GM18526 (cell line): ENCODE measurements around the gene ZNF490.
A peak's percentile ranks its signal among the peaks of the same experiment; 100 is the strongest.

ENCODE experiments used
- POLR2A ChIP-seq: IDR thresholded peaks from 3 replicates; pipeline ENCODE4 v1.6.1; 2011; ENCODE audit not compliant: insufficient read length; ENCODE audit errors: extremely low read depth

The ZNF490 gene

DNA sequence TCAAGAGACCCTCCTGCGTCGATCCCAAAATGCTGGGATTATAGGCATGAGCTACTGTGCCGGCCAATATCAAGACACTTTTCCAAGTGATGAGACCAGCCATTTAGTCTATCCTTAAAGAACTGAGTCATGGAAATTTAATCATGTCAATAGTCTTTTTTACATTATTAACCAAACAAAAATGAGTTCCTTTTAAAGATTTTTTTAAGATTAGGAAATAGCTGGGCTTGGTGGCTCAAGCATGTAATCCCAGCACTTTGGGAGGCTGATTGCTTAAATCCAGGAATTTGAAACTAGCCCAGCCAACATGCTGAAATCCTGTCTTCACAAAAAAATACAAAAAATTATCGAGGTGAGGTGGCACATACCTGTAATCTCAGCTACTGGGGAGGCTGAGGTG lies 42.7 kb downstream of the ZNF490 start:
- no peak for TF ChIP-seq POLR2A

DNA sequence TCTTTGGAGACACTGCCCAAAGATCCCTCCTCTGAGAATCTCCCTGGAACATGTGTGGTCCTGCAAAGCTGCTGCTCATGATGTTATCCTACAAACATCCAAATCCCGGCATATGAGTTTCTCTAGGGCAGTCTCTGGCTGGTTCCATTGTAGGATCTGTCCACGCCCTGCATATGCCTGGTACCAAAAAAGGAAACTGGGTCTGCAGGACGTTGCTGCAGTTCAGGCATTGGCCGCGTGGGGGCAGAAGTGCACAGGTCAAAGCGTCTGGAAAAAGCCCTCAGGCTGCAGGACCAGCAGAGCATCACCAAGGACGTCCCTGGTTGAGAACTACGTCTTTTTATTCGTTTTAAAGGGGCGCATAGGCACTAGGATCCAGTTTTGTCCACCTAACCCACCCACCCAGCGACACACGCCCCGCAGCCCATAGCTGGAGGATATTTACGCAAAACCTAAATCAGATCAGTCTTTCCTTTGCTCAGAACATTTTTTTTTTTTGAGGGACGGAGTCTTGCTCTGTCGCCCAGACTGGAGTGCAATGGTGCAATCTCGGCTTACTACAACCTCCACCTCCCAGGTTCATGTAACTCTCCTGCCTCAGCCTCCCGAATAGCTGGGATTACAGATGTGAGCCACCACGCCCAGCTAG lies 46.5 kb downstream of the ZNF490 start:
- TF ChIP-seq POLR2A, result no peak

DNA sequence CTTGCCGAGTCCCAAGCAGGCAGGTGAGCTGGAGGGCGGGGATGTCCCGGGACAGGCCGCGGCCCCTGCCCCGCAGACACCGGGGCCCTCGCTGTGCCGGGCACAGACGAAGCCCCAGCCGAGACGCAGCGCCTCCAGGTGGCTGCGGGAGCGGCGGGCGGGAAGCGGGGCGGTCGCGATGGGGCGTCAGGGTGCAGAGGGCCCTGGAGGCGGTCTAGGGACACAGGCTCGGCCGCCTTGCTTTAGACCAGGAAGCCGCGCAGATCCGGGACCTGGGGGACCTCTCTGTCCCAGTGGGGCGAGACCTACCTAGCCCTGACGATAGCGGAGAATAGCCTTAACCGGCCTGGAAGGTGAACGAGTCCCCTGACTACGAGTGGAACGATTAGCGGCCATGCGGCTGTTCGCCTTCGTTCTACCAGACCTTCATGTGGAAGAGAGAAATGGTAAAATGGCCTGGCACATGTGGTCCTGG lies 55.1 kb downstream of the ZNF490 start:
- TF ChIP-seq POLR2A, result no peak

DNA sequence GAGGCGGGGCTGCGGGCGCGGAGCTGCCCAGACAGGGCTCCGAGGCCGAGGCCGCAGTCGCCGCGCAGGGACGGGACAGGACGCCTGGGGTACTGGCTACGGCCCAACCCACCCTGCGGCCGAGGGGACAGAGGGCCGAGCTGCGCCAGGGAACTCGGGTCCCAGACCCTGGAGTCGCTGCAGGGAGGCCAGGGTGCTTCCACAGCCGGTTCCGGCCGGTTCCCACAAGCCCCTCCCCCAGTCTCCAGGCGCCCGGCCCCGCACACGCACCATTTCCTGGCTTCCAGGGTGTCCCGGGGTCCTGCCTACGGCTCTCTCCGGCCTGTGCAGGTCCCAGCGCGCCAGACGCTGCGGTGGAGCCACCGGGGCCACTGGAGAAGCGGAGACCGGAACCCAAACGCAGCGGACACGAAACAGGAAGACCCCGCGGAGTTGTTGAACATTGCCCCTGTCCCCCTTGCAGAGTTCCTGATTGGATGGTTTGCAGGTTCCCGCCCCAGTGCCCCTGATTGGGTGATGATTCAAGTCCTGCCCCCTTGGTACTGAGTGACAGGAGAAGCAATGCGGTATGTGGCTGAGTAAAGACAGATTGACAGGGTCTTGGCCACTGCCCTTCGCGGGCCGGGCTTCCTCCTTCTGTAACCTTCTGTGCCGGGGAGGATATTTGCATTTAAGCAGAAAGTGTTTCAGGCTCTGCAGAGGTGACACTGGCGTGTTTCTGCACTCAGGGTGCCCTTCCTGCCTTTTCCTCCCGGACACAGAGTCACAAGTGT lies 59.4 kb downstream of the ZNF490 start, which contains the start of gene ZNF564:
Gene ZNF564 (minus strand): TSS at position 423 of the 773 bp plus-strand sequence. CDS start 150 bp downstream, at position 273.
- TF ChIP-seq POLR2A, result peak; percentile 94

DNA sequence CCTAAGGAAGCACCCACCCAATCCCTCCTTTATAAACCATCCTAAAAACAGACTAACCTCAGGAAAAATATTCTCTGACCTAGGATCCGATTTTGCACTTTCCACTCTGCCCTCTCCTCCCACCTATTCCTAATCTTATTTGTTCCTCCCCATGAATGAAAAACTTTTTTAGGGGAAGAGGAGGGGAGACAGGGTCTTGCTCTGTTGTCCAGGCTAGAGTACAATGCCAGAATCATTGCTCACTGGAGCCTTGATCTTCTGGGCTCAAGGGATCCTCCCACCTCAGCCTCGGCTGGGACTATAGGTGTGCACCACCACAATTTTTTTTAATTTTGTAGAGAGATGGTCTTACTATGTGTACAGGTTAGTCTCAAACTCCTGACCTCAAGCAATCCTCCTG lies 63.7 kb downstream of the ZNF490 start:
- TF ChIP-seq POLR2A, result no peak

DNA sequence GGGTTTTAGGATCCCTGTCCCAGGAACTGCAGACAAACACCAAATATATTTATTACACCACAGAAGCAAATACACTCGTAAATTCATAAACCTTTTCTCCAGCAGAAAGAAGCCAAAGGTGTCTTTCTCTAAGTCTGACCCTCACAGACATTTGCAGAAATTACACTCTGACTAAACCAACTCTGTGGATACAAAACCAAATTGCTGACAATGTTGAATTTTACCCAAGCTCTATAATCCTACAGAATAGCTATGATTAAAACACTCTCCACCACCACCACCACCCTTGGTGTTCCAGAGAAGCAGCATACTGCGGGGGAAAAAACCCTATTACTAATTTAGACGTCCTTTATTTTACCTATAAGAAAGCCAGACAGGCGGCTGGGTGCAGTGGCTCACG lies 64.5 kb downstream of the ZNF490 start:
- no peak for TF ChIP-seq POLR2A

DNA sequence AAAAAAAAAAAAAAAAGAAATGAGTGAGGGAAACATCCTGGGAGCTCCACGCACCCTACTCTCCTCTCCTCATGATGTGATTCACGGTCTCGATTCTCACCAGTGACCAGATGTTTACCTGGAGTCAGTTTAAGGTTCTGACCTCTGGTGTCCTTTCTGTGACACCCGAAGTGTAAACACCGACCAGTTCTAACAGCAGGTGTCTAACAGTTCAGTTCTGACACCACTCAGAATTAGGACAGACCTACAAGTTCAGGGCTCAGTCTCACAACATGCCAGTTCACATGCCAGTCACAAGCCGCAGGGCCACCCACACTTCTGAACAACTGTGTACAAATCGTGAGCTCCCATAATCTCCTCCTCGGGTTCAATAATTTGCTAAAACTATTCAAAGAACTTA lies 65.3 kb downstream of the ZNF490 start:
- no peak for TF ChIP-seq POLR2A

DNA sequence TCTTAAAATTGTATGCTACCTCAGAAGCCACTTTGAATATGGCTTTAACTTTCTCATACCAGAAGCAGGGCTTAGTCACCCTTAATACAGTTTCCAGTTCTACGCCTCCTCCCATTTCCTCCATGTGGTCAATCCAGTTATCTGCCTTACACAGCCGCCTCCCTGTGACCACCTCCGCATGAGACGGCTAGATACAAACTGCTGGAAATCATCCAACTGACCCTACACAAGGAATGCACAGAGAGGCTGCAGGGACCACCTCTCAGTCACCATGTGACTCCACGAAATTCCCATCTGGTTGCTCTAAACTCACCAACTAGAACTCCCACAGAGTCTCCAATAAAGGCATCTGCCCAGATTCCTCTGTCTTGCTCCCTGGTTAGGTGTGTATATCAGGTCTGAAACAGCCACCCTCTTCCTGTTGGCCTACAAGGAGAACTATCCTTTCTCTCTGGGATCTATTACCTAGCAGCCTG lies 66.2 kb downstream of the ZNF490 start:
- TF ChIP-seq POLR2A, result no peak

DNA sequence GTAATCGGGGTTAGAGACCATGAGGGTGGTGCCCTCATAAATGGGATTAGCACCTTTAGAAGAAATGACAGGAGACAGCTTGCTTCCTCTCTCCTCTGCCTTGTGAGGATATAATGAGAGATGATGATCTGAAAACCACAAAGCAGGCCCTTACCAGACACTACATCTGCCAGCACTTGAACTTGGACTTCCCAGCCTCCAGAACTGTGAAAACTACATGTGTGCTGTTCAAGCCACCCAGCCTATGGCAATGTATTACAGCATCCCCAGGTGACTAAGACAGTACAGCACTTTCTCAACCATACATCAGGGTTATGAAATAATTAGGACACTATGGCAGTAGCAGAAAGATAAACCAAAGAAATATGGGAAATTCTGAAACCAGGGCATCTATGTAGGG lies 66.8 kb downstream of the ZNF490 start:
- TF ChIP-seq POLR2A, result no peak
